ENCODE data around the gene GMCL1. TPM values are rescaled to one million over a fixed set of nuclear protein-coding genes. Genes with fewer than 3 reads are reported as not detected.
"Not testable (repeated sequence)": the region's sequence is repeated elsewhere in the genome, so short reads cannot be mapped to it uniquely, and the experiment has no call there.

Gene GMCL1
- total RNA-seq, 6 experiments from 2014 or later: 5.8 to 11.4 (median 6.8) TPM

DNA sequence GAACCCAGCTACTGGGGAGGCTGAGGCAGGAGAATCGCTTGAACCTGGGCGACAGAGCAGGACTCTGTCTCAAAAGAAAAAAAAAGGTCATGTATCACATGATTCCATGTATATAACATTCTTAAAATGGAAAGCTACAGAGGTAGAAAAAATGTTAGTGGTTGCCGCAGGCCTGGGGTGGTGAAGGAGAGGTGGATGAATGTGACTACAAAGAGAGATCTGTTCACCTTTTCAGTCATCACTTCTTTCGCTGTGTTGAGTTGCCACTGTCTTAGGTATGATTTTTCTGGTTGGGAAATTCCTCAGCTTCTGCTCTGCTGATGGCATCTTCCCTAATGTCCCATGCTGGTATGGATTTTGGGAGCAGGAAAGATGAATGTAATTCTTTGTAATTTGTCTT is 59.0 kb downstream of the GMCL1 start:
- Histone ChIP-seq H3K36me3 (no peaks in the 10 kb centered on the region), H3K27ac (no peak overlapping the region), H3K9me3 (no peaks in the 10 kb centered on the region), H3K4me1 (no peaks in the 10 kb centered on the region), H3K27me3 (no peaks in the 10 kb centered on the region), H3K4me3 (no peak overlapping the region)
- WGBS (ENCODE audit: insufficient coverage, low coverage, low lambda C conversion rate, missing lambda C conversion rate): 88% methylated on average over 2 of the region's 4 CpGs
- intact Hi-C loops (cut with DNase I): no loop called here
- DNase-seq: no peak
- no peak for TF ChIP-seq POLR2A (IDR thresholded peaks at IDR 0.05)
- TF ChIP-seq, protein P1, sequence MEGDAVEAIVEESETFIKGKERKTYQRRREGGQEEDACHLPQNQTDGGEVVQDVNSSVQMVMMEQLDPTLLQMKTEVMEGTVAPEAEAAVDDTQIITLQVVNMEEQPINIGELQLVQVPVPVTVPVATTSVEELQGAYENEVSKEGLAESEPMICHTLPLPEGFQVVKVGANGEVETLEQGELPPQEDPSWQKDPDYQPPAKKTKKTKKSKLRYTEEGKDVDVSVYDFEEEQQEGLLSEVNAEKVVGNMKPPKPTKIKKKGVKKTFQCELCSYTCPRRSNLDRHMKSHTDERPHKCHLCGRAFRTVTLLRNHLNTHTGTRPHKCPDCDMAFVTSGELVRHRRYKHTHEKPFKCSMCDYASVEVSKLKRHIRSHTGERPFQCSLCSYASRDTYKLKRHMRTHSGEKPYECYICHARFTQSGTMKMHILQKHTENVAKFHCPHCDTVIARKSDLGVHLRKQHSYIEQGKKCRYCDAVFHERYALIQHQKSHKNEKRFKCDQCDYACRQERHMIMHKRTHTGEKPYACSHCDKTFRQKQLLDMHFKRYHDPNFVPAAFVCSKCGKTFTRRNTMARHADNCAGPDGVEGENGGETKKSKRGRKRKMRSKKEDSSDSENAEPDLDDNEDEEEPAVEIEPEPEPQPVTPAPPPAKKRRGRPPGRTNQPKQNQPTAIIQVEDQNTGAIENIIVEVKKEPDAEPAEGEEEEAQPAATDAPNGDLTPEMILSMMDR (IDR thresholded peaks at IDR 0.05): no peak
- no peak for ATAC-seq

DNA sequence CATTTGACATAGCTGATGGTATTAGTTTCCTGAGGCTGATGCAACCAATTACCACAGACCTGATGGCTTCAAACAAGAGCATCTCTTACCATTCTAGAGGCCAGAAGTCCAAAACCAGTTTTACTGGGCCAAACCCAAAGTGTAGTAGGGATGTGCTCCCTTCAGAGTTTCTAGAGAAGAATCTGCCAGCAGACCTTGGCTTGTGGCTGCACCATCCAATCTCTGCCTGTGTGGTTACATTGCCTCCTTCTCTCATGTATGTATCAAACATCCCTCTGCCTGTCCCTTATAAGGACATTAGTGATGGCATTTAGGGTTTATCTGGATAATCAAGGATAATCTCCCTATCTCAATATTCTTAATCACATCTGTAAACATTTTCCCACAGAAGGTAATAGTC is 59.8 kb downstream of the GMCL1 start:
- no peaks in the 10 kb centered on the region for H3K27me3 ChIP-seq
- ATAC-seq (no peak), DNase-seq (no peak)
- no peaks in the 10 kb centered on the region for H3K9me3 ChIP-seq
- no peaks in the 10 kb centered on the region for H3K36me3 ChIP-seq
- no peaks in the 10 kb centered on the region for H3K4me1 ChIP-seq
- no peak overlapping the region for H3K4me3 ChIP-seq
- H3K27ac ChIP-seq: no peak overlapping the region
- intact Hi-C loops (cut with DNase I): no loop called here
- TF ChIP-seq POLR2A (IDR thresholded peaks at IDR 0.05): no peak
- TF ChIP-seq, protein P1 (IDR thresholded peaks at IDR 0.05): no peak

DNA sequence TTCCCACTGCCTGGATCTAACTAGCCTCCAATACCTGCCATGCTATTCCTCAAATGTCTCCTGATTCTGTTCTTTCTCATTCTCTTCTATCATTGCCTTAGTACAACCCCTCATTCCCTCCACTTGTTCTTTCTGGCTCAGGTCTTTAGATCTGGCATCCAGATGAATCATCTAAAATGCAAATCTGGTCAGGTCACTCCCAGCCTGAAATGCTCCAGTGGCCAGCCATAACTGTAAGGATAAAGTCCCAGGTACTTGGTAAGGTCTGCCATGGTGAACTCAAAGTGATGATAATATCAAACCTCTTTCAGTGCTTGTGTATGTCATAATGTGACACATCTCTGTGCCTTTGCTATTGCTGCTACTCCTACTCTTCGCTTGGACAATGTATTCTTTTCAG is 61.4 kb downstream of the GMCL1 start:
- WGBS (ENCODE audit: insufficient coverage, low coverage, low lambda C conversion rate, missing lambda C conversion rate): 12% methylated on average over 1 of the region's 1 CpG
- no peak for TF ChIP-seq POLR2A (IDR thresholded peaks at IDR 0.05)
- TF ChIP-seq, protein P1 (IDR thresholded peaks at IDR 0.05): no peak
- Histone ChIP-seq H3K36me3 (peaks cover 0 to under 1% (median 0%) of the 10 kb centered on the region in 4 donors), H3K9me3 (no peaks in the 10 kb centered on the region), H3K4me1 (peaks cover 0 to 10% (median 5%) of the 10 kb centered on the region in 4 donors), H3K4me3 (no peak overlapping the region), H3K27me3 (no peaks in the 10 kb centered on the region), H3K27ac (no peak overlapping the region)
- intact Hi-C loops (cut with DNase I): no loop called here
- DNase-seq (no peak), ATAC-seq (no peak)

- DNase-seq; intact Hi-C loops (cut with DNase I); H3K27ac ChIP-seq; H3K27me3 ChIP-seq; ATAC-seq; H3K9me3 ChIP-seq; H3K4me3 ChIP-seq: not testable (repeated sequence)
- peaks cover 0 to 10% (median 5%) of the 10 kb centered on the region in 4 donors for H3K4me1 ChIP-seq
- whole genome bisulfite sequencing (ENCODE audit: insufficient coverage, low coverage, low lambda C conversion rate, missing lambda C conversion rate): 95% methylated on average over 7 of the region's 7 CpGs
- H3K36me3 ChIP-seq: peaks cover 4 to 19% (median 11%) of the 10 kb centered on the region in 4 donors
These were observed 63.5 kb downstream of the GMCL1 start for GRCh38 chr2:69892838-69893424.

DNA sequence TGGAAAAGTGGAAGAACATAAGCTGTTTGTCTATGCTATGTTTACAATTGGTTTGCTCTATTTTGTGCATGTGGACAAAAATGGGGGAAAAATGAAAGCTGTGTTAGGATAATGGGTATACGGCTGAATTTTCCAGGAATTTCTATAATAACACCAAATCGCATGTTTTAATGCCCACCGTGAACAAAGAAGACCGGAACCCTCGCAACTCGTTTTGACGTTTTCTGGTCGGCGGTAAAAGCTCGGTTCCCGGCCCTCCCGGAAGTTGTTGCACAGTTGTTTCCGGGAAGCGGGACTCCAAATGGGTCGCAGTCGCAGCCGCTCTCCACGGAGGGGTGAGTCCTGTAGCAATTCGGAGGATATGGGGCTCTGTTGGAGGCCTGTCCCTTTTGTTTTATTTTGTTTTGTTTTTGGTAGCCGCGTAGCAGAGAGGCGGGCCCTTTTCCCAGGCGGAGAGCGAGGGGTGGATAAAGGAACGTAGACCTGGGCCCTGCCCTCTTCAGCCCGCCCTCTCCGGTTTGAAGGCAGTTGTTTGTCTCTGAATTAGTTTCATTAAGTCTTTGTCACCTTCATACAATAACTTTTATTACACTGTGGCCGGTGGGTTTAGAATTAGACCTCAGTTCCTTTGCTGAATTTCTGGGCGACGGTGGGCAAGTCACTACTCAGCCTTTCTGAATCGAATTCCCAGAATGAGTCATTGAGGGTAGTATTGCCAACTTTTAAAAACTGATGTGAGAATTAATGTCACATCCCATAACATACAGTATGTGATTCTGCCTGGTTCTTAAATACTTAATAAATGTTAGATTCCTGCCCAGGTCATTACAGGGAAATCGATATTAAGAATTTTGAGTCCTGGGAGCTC is 64.5 kb downstream of the GMCL1 start, which contains the start of gene SNRNP27:
Gene SNRNP27, plus strand, starts transcription at position 273 of the 868 bp plus-strand sequence. Its CDS starts 29 bp downstream, at position 302.
- peak; percentile 91 to 96 (median 94) for ATAC-seq
- no peaks in the 10 kb centered on the region for H3K27me3 ChIP-seq
- peaks cover 4 to 24% (median 14%) of the 10 kb centered on the region in 4 donors for H3K36me3 ChIP-seq
- H3K9me3 ChIP-seq: no peaks in the 10 kb centered on the region
- intact Hi-C loops (cut with DNase I): no loop called here
- TF ChIP-seq POLR2A (IDR thresholded peaks at IDR 0.05): peak; percentile 20
- TF ChIP-seq, protein P1 (IDR thresholded peaks at IDR 0.05): no peak
- H3K4me3 ChIP-seq: peak within 1 kb of the TSS; percentile 64 to 76 (median 68)
- peak within 1 kb of the TSS; percentile 71 to 87 (median 81) for H3K27ac ChIP-seq
- DNase-seq: peak; percentile 74 to 79 (median 79)
- H3K4me1 ChIP-seq: peaks cover 0 to 10% (median 5%) of the 10 kb centered on the region in 4 donors
- 0% methylated on average over 21 of the region's 32 CpGs for WGBS (ENCODE audit: insufficient coverage, low coverage, low lambda C conversion rate, missing lambda C conversion rate)

DNA sequence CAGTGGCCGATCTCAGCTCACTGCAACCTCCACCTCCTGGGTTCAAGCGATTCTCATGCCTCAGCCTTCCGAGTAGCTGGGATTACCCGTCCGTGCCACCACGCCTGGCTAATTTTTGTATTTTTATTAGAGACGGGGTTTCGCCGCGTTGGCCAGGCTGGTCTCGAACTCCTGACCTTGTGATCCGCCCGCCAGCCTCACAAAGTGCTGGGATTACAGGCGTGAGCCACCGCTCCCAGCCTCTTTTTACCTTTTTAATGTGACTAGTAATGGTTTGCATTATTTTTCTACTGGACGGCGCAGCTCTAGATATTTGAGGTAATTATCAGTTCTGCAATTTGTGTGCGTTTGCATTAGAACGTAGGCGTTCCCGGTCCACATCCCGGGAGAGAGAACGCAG is 65.3 kb downstream of the GMCL1 start:
- H3K9me3 ChIP-seq; ATAC-seq; DNase-seq; intact Hi-C loops (cut with DNase I); H3K27me3 ChIP-seq: not testable (repeated sequence)
- peak overlapping the region; percentile 64 to 76 (median 68) for H3K4me3 ChIP-seq
- H3K27ac ChIP-seq: peak overlapping the region; percentile 71 to 87 (median 81)
- H3K36me3 ChIP-seq: peaks cover 4 to 32% (median 18%) of the 10 kb centered on the region in 4 donors
- 32% methylated on average over 16 of the region's 23 CpGs for WGBS (ENCODE audit: insufficient coverage, low coverage, low lambda C conversion rate, missing lambda C conversion rate)
- peaks cover 0 to 10% (median 5%) of the 10 kb centered on the region in 4 donors for H3K4me1 ChIP-seq

All from right lobe of liver (tissue), 6 donors.